Thyroid gland (tissue), 4 donors: ENCODE results near the gene NOS1AP. TPM values are rescaled to one million over a fixed set of nuclear protein-coding genes. Genes with fewer than 3 reads are reported as not detected.

ENCODE experiments used
- DNase-seq, 2 donors: peaks; one replicate each; pipeline ENCODE4 v3.0.0-alpha.2; 2019
- H3K27ac ChIP-seq, 3 donors: fragments of 200-600 bp; sonication (generic); 1 replicate in 2 of 3; 2 replicates in 1 of 3; pipeline ENCODE4 v1.5.1; 2016 to 2019; ENCODE audit warnings: mild to moderate bottlenecking in 1 of 3, moderate library complexity in 1 of 3
- H3K27me3 ChIP-seq: fragments of 200-600 bp; sonication (generic); one replicate; pipeline ENCODE4 v1.5.1; 2019
- H3K36me3 ChIP-seq, 2 donors: fragments of 200-600 bp; sonication (generic); one replicate each; pipeline ENCODE4 v1.5.1; 2016 to 2019
- H3K4me1 ChIP-seq, 2 donors: fragments of 200-600 bp; sonication (generic); one replicate each; pipeline ENCODE4 v1.5.1; 2017 to 2019
- H3K4me3 ChIP-seq, 3 donors: fragments of 200-600 bp; sonication (generic); replicated peaks in 1 of 3; 1 replicate in 2 of 3; 2 replicates in 1 of 3; pipeline ENCODE4 v1.5.1; 2016; ENCODE audit warnings: mild to moderate bottlenecking in 1 of 3
- H3K9me3 ChIP-seq: fragments of 200-600 bp; sonication (generic); one replicate; pipeline ENCODE4 v1.5.1; 2017
- CTCF ChIP-seq, 6 experiments: fragments of 200-600 bp in 3 of 6; fragments of 450-650 bp in 3 of 6; sonication (generic) in 3 of 6; IDR thresholded peaks; one replicate each; pipeline ENCODE4 v1.5.1; 2016 to 2019; ENCODE audit warnings: antibody characterized with exemption in 6 of 6, mild to moderate bottlenecking in 2 of 6, inconsistent platforms in 1 of 6, moderate library complexity in 1 of 6
- POLR2A ChIP-seq, 2 donors: fragments of 450-650 bp; IDR thresholded peaks; one replicate each; pipeline ENCODE4 v1.6.1; 2017; ENCODE audit warnings: antibody characterized with exemption in 2 of 2, mild to moderate bottlenecking in 2 of 2, moderate library complexity in 1 of 2
- WGBS, 2 donors: methylation state at CpG; one replicate each; pipeline ENCODE4 v1.1.5; 2017; 5-methylcytosine and 5-hydroxymethylcytosine counted together
- intact Hi-C: fragments of 100-400 bp; cut with DNase I; formaldehyde crosslinking; loops from one replicate; pipeline ENCODE4 v1.15.1; 2023
- total RNA-seq, 4 donors: library from RNA; depleted of rRNA; stranded (reverse); fragments of >200 nt; gene quantifications; one replicate each; pipeline ENCODE4 v1.2.3, GENCODE V29; 2016

NOS1AP gene
- total RNA-seq, 4 donors from 2014 or later: 0.40 to 2.2 (median 0.54) TPM

GRCh38 chr1:162251102-162251501 lies 181.6 kb downstream of the NOS1AP start:
- 89 to 94% methylated on average over 2 of the region's 2 CpGs for WGBS, 2 donors
- H3K4me3 ChIP-seq: no peak overlapping the region

GRCh38 chr1:162252214-162252613 lies 182.7 kb downstream of the NOS1AP start:
- no peak for DNase-seq
- Histone ChIP-seq H3K27ac (no peak overlapping the region), H3K4me3 (no peak overlapping the region), H3K36me3 (no peaks in the 10 kb centered on the region), H3K9me3 (no peaks in the 10 kb centered on the region), H3K27me3 (no peaks in the 10 kb centered on the region), H3K4me1 (no peaks in the 10 kb centered on the region)
- intact Hi-C loops: no loop called here
- TF ChIP-seq CTCF (IDR thresholded peaks at IDR 0.05): no peak
- TF ChIP-seq POLR2A (IDR thresholded peaks at IDR 0.05): no peak
- 58 to 80% methylated on average over 2 of the region's 2 CpGs for whole genome bisulfite sequencing, 2 donors

More at GRCh38 chr1:162251102-162251501, 181.6 kb downstream of the NOS1AP start:
- H3K27me3 ChIP-seq: no peaks in the 10 kb centered on the region
- TF ChIP-seq POLR2A (IDR thresholded peaks at IDR 0.05) (no peak), CTCF (IDR thresholded peaks at IDR 0.05) (no peak)
- DNase-seq: no peak
- no peak overlapping the region for H3K27ac ChIP-seq
- H3K4me1 ChIP-seq: no peaks in the 10 kb centered on the region
- no peaks in the 10 kb centered on the region for H3K9me3 ChIP-seq
- intact Hi-C loops: no loop called here
- H3K36me3 ChIP-seq: no peaks in the 10 kb centered on the region

GRCh38 chr1:162253790-162254189 lies 184.3 kb downstream of the NOS1AP start:
- no peaks in the 10 kb centered on the region for H3K4me1 ChIP-seq
- TF ChIP-seq CTCF (IDR thresholded peaks at IDR 0.05) (no peak), POLR2A (IDR thresholded peaks at IDR 0.05) (no peak)
- no peak overlapping the region for H3K4me3 ChIP-seq
- intact Hi-C loops: no loop called here
- no peaks in the 10 kb centered on the region for H3K27me3 ChIP-seq
- no peaks in the 10 kb centered on the region for H3K36me3 ChIP-seq
- DNase-seq: no peak
- no peak overlapping the region for H3K27ac ChIP-seq
- H3K9me3 ChIP-seq: no peaks in the 10 kb centered on the region
- 91% methylated on average over 3 of the region's 3 CpGs for WGBS, 2 donors

GRCh38 chr1:162256287-162256686 lies 186.8 kb downstream of the NOS1AP start:
- no peak for DNase-seq
- no peak overlapping the region for H3K4me3 ChIP-seq
- TF ChIP-seq CTCF (IDR thresholded peaks at IDR 0.05) (no peak), POLR2A (IDR thresholded peaks at IDR 0.05) (no peak)
- H3K27me3 ChIP-seq: no peaks in the 10 kb centered on the region
- no peaks in the 10 kb centered on the region for H3K4me1 ChIP-seq
- H3K9me3 ChIP-seq: no peaks in the 10 kb centered on the region
- H3K27ac ChIP-seq: no peak overlapping the region
- 83 to 90% methylated on average over 4 of the region's 4 CpGs for WGBS, 2 donors
- intact Hi-C loops: no loop called here
- H3K36me3 ChIP-seq: no peaks in the 10 kb centered on the region

GRCh38 chr1:162258394-162258793 lies 188.9 kb downstream of the NOS1AP start:
- Histone ChIP-seq H3K4me3 (no peak overlapping the region), H3K9me3 (no peaks in the 10 kb centered on the region), H3K27me3 (no peaks in the 10 kb centered on the region), H3K27ac (no peak overlapping the region), H3K36me3 (no peaks in the 10 kb centered on the region), H3K4me1 (no peaks in the 10 kb centered on the region)
- WGBS, 2 donors: 95 to 97% methylated on average over 2 of the region's 2 CpGs
- DNase-seq: no peak
- TF ChIP-seq CTCF (IDR thresholded peaks at IDR 0.05) (no peak), POLR2A (IDR thresholded peaks at IDR 0.05) (no peak)
- intact Hi-C loops: no loop called here
